ENCODE data around the gene TNFSF12. TPM values are rescaled to one million over a fixed set of nuclear protein-coding genes. Genes with fewer than 3 reads are reported as not detected.
"Not testable (repeated sequence)": the region's sequence is repeated elsewhere in the genome, so short reads cannot be mapped to it uniquely, and the experiment has no call there.

Gene TNFSF12
- total RNA-seq, 1 donor from 2014 or later: 38.2 TPM

DNA sequence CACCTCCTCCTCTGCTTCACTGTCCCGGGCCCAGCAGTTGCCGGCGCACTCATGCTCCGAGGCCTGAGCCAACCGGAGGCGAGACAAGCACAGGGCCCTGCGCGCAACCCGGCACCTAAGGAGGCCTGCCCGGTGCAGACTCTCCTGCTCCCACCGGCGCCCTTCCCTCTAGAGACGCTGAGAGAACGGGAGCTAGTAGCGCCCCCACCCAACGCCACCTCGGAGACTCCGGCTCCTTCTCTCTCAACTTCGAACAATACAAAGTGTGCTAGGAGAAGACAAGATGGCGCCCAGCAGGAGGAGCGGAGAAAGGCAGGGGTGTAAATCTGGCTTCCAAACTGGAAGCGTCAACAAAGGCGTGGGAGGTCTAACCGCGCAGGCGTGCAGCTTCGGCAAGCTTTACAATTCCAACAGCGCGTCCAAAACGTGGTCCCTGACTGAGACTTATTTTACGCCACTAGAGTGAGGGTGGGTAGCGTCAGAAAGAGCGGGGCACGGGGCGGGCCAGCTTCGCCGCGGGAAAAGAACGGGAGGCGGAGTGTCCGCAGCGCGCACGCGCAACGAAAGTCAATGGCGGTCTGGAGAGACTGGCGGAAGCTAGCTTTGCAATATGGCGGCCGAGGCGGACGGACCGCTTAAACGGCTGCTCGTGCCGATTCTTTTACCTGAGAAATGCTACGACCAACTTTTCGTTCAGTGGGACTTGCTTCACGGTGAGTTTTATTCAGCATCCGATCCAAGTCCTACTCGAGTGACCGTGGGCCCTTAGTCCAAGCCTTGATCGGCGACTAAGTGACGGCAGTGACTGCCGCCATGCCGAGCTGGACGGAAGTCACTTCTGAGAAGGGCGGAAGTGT lies 34.6 kb downstream of the TNFSF12 start, which contains the start of gene MPDU1:
Gene MPDU1, plus strand, starts transcription at position 600 of the 857 bp plus-strand sequence. Its CDS starts 11 bp downstream, at position 611.
- DNase-seq (ENCODE audit: extremely low read depth, low read depth, low spot score): peak; percentile 86

DNA sequence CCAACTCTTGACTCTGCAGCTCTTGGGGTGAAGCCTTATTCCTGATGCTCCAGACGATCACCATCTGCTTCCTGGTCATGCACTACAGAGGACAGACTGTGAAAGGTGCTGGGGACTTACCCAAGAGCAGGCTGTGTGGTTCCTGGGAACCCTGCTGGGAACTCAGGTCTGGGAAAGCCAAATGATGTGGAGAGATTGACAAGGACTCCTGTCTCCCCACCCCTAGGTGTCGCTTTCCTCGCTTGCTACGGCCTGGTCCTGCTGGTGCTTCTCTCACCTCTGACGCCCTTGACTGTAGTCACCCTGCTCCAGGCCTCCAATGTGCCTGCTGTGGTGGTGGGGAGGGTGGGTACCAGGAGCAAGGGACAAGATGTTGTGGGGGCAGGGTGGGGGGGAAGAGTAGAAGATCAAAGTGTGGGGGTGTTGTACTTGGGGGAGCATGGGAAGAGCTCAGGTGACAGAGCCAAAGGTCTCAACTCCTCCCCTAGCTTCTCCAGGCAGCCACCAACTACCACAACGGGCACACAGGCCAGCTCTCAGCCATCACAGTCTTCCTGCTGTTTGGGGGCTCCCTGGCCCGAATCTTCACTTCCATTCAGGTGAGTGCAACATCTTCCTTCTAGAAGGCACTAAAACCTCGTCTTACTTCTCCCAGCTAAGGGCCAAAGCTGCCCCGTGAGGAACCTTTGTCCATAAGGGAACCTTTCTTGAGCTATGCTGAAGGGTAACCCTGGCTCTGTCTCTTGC lies 38.0 kb downstream of the TNFSF12 start:
- DNase-seq (ENCODE audit: extremely low read depth, low read depth, low spot score): no peak

DNA sequence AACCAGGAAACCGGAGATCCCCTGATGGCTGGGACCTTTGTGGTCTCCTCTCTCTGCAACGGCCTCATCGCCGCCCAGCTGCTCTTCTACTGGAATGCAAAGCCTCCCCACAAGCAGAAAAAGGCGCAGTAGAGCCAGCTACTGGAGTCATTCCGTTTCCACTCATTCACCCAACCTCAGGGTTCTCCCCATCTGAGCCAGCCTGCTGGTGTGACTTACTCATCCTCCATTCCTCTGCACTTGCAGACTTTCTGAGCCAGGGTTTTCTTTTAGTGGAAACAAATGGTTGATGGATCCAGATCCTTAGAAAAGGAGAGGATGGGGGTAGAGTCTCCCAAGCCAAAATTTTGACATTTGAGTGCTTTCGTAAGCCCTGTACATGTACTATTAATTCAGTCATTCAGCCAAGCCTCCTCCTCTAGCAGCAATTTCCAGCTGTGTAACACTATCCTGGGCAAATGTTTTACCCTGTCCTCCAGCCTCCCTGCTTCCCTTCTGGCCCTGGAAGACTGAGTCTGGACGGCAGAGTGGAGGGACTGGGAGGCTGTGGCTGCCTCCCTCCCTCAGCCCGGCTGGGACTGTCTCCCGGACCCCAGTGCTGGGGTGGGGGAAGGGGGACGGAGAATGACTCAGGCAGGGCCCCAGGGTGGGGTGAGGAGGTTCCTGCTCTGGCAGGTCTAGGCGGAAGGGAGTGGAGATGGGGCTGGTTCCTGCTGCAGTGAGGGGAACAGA lies 38.7 kb downstream of the TNFSF12 start:
- no peak for DNase-seq (ENCODE audit: extremely low read depth, low read depth, low spot score)

DNA sequence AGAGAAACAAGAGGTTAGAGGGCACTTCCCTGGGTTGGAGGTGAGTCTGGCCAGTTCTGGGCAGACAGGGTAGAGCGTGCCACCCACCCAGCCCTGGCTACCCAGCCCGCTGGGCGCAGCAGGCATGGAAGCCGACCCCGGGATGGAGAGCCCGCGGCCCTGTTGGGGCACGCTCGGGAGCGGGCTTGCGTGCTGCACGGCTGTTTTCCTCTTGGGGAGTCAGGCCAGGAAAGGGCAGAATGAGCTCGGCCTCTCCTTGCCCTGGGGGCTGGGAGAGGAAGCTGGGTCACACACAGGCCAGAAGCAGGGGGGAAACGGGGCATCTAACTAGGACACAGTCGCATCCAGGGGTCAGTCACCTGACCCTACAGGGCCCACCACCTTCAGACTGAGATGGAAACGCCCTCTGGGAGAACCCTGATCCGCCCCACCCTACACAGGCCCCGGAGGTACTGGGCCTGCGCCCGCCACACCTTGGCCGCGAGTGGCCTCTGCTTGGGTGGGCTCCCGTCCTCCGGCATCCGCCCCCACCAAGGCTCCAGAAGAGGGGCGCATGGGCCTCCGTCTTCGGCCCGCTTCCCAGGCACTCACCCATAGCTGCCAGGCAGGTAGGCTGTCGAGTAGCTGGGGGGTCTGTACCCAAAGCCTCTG lies 39.8 kb downstream of the TNFSF12 start:
- no peak for DNase-seq (ENCODE audit: extremely low read depth, low read depth, low spot score)

DNA sequence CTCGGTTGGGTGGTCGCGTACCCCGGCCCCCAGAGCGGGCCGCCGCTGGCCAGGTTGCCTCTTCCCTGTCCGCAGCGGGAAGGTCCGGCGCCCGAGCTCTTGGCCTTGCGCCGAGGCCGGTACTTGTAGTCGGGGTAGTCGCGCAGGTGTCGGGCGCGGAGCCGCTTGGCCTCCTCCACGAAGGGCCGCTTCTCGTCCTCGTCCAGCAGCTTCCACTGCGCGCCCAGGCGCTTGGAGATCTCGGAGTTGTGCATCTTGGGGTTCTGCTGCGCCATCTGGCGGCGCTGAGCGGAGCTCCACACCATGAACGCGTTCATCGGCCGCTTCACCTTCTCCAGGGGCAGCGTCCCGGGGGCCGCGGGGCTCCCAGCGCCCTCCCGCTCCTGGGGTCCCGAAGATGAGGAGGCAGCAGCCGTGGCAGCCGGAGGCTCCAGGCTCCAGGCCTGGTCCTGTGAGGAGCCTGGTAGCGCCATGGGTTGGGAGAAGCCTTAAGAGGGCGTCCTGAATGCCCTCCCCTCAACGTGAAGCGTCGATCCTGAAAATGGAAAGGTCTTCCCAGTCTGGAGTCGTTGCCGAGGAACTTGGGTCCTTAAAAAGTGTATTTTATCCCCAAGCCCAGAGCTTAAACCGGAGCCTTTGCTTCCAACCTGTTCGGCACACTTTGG lies 40.5 kb downstream of the TNFSF12 start:
- DNase-seq (ENCODE audit: extremely low read depth, low read depth, low spot score): peak; percentile 55

DNA sequence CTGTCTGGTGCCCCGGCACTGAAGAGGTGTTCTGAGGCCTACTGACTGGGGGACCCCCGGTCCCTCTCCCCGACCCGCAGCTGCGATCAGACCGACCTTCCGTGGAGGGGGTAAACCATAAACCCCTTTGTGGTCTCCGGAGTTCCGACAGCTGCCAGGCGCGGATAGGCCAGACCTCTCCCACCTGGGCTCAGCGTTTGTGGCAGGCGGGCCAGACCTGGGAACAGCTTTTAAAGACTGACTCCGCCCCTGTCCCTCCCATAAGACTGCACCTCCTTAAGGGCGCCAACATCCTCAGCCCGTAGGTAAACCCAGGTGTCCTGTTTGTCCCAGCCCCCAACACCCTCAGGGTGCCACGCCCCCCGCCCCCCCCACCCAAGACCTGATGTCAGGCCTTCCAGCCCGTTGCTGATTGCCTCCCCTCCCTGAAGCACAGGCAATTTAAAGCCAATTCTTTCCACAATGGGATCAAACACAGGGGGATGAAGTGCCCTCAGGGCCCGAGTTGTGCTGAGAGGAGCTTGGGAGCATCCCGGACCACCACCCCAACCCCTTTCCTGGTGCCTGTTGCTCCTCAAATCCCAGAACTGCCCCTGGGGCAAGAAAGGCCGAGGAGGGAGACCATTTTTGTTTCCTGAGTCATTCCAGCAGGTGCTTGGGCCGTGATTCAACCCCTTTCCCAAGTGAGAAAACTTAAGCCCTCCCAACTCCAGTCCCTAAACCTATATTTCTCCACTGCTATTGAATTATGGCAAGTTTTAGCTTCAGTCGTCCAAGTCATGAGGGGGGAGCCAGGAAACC lies 41.2 kb downstream of the TNFSF12 start, which contains the start of gene SOX15:
Gene SOX15, minus strand, starts transcription at position 204 of the 801 bp plus-strand sequence. CDS start 418 bp downstream, outside the sequence.
- DNase-seq (ENCODE audit: extremely low read depth, low read depth, low spot score): no peak

DNA sequence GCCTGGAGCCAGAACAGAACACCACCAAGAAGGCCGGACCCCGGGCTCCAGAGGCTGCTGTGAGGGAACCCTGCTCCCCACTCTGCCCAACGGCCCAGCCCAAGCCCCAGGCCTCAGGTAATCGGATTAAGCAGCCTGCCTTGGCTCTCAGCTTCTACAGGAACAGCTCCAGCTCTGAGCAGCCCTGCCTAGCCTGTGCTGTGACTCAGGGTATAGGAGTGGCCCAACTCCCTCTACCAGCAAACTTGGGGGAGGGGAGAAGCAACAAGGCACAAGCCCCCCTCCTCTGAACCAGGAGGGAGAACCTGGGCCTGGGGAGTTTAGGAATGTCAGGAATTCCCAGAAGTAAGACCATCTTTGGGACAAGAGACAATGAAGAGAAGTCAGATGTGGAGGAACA lies 41.9 kb downstream of the TNFSF12 start:
- no peak for DNase-seq (ENCODE audit: extremely low read depth, low read depth, low spot score)

DNA sequence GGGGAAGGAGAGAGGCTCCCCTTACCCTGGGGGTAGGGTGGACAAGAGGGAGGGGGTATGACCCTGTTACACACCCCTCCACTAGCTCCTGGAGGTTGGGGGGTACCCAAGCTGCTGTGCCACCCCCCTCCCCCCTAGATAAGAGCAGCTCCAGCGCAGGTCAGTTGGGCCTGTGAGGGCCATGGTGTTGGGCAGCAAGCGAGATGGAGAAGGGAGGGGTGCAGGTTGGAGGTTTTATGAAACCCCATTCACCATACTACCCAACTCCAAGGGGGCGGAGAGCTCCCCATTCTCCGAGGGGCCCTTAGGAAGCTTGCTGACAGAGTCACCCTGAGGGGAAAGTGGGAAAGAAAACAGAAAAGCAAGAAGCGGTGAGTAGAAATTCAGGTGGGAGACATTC lies 42.7 kb downstream of the TNFSF12 start:
- no peak for DNase-seq (ENCODE audit: extremely low read depth, low read depth, low spot score)

DNA sequence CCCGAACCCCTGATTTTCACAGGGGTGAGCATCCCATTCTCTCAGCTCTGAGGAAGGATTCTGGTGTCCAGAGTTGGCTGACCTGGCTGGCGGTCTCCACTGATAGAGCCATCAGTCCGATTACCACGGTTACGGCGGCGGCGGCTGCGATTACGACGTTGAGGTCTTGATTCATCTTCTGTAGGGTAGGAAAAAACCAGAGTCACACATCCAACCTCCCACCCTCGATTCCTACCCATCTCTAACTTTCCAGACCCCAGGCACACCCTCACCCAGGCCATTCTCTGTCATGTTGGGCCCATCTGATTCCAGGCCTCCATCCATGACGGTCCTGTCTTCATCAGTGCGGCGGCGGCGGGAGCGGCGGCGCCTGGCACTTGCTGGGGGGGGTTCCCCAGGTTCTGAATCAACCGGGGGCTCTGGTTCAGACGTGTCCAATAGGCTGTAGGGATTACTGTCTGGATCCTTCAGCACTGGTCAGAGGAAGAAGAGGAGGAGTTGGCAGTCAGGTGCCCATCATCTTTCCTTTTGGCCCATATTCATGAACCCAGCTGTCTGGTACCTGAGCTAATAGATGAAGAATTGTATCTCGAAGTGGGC lies 43.7 kb downstream of the TNFSF12 start:
- DNase-seq (ENCODE audit: extremely low read depth, low read depth, low spot score): no peak

DNA sequence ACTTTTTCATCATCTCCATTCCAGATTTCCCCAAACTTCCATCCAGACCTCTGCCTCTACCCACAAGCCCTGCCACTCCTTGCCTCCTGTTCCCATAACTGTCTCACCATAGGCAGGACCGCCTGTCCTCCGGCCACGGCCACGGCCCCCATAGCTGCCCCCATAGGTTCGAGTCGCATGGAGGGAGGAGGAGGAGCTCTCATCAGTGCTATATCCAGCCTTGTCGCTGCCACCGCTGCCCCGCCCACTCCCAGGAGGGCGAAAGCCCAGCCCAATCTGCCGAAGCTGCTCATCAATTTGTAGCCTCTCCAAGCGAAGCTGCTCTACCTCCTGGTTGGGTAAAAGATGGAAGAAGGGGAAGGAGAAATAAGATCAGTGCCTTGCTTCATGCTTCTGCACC lies 44.4 kb downstream of the TNFSF12 start:
- no peak for DNase-seq (ENCODE audit: extremely low read depth, low read depth, low spot score)

DNA sequence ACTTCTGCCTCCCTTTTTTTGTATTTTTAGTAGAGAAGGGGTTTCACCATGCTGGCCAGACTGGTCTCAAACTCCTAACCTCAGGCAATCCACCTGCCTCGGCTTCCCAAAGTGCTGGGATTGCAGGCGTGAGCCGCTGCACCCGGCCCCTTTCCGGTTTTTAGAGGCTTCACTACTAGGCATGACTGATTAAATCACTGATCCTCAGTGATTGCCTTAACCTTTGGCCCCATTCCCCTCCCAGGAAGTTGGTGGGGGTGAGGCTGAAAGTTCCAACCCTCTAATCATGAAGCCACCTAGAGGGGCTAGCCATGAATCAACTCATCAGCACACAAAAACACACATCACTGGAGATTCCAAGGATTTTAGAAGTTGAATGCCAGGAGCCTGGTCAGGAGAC lies 48.7 kb downstream of the TNFSF12 start:
- not testable (repeated sequence) for DNase-seq (ENCODE audit: extremely low read depth, low read depth, low spot score)

DNA sequence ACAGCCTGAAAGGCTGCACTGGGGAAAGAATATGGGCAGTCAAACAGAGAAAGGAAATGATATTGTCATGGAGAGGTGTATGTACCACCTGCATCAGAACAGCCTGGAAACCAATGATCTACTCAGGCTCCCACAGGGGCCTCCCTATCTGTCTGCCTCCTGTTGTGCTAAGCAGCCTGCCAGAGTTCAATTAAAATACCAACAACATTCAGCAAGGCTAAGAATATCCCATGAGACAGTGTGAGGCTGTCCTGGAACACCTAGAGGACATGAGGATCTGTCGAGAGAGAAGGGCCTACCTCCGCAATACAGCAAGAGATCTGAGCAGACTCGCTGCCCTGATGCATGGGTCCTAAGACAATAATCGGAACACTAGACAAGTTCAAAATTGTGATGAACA lies 57.4 kb downstream of the TNFSF12 start:
- no peak for DNase-seq (ENCODE audit: extremely low read depth, low read depth, low spot score)

Other genes starting within 250 kb of the TNFSF12 start
- 432 and 433 TPM in 2 replicates for gene EIF5A, start 241.4 kb upstream of the TNFSF12 start, total RNA-seq
- 48.2 and 64.6 TPM in 2 replicates for gene GPS2, start 233.7 kb upstream of the TNFSF12 start, total RNA-seq
- 15.5 and 16.4 TPM in 2 replicates for gene NEURL4, start 219.7 kb upstream of the TNFSF12 start, total RNA-seq
- 53.1 TPM in 1 of 2 replicates, not detected in the other for gene ACAP1, start 212.5 kb upstream of the TNFSF12 start, total RNA-seq
- gene KCTD11, start 196.9 kb upstream of the TNFSF12 start, total RNA-seq: 7.1 and 8.5 TPM in 2 replicates
- gene TMEM95, start 193.9 kb upstream of the TNFSF12 start, total RNA-seq: not detected in 2 replicates
- 0.19 and 0.23 TPM in 2 replicates for gene TNK1, start 168.0 kb upstream of the TNFSF12 start, total RNA-seq
- 74.1 and 82.8 TPM in 2 replicates for gene PLSCR3, start 154.5 kb upstream of the TNFSF12 start, total RNA-seq
- 56.7 and 73.7 TPM in 2 replicates for gene TMEM256, start 145.0 kb upstream of the TNFSF12 start, total RNA-seq
- gene NLGN2, start 141.2 kb upstream of the TNFSF12 start, total RNA-seq: 15.7 and 21.7 TPM in 2 replicates
- not detected in 2 replicates for gene SPEM1, start 128.7 kb upstream of the TNFSF12 start, total RNA-seq
- not detected in 2 replicates for gene SPEM2, start 123.4 kb upstream of the TNFSF12 start, total RNA-seq
- gene SPEM3, start 120.2 kb upstream of the TNFSF12 start, total RNA-seq: not detected in 2 replicates
- 11.6 and 15.4 TPM in 2 replicates for gene TMEM102, start 113.6 kb upstream of the TNFSF12 start, total RNA-seq
- 0.44 and 0.88 TPM in 2 replicates for gene FGF11, start 109.5 kb upstream of the TNFSF12 start, total RNA-seq
- 5.7 and 9.6 TPM in 2 replicates for gene CHRNB1, start 104.0 kb upstream of the TNFSF12 start, total RNA-seq
- 41.8 and 43.9 TPM in 2 replicates for gene ZBTB4, start 69.4 kb upstream of the TNFSF12 start, total RNA-seq
- not detected in 2 replicates for gene SLC35G6, start 67.6 kb upstream of the TNFSF12 start, total RNA-seq
- gene POLR2A, start 64.7 kb upstream of the TNFSF12 start, total RNA-seq: 81.5 and 124 TPM in 2 replicates
- 1.5 and 6.7 TPM in 2 replicates for gene TNFSF13, start 9.7 kb downstream of the TNFSF12 start, total RNA-seq
- gene SENP3, start 12.9 kb downstream of the TNFSF12 start, total RNA-seq: 60.7 and 79.5 TPM in 2 replicates
- gene CD68, start 30.6 kb downstream of the TNFSF12 start, total RNA-seq: 4.1 and 8.8 TPM in 2 replicates
- 117 and 164 TPM in 2 replicates for gene MPDU1, start 34.8 kb downstream of the TNFSF12 start, total RNA-seq
- not detected in 2 replicates for gene SOX15, start 41.0 kb downstream of the TNFSF12 start, total RNA-seq
- gene FXR2, start 65.8 kb downstream of the TNFSF12 start, total RNA-seq: 32.4 and 35.4 TPM in 2 replicates
- 42.6 and 47.6 TPM in 2 replicates for gene SAT2, start 78.8 kb downstream of the TNFSF12 start, total RNA-seq
- 0.58 TPM in 1 of 2 replicates, not detected in the other for gene SHBG, start 81.1 kb downstream of the TNFSF12 start, total RNA-seq
- gene ATP1B2, start 101.9 kb downstream of the TNFSF12 start, total RNA-seq: not detected in 2 replicates
- gene TP53, start 138.4 kb downstream of the TNFSF12 start, total RNA-seq: 87.9 and 94.8 TPM in 2 replicates
- 5.5 and 9.3 TPM in 2 replicates for gene WRAP53, start 139.4 kb downstream of the TNFSF12 start, total RNA-seq
- gene EFNB3, start 156.1 kb downstream of the TNFSF12 start, total RNA-seq: 0.87 and 2.1 TPM in 2 replicates
- not detected in 2 replicates for gene DNAH2, start 168.7 kb downstream of the TNFSF12 start, total RNA-seq

All from glomerular endothelial cell (primary cell).